DOHH2 (cell line): ENCODE measurements around the gene IRAK4.
"Not testable (repeated sequence)": the region's sequence is repeated elsewhere in the genome, so short reads cannot be mapped to it uniquely, and the experiment has no call there.

Source experiments
- H3F3A ChIP-seq: fragments of 200-600 bp; sonication (generic), shearing (Covaris generic); 2 replicates; pipeline ENCODE4 v1.6.0; 2016; ENCODE audit warnings: antibody characterized with exemption, mild to moderate bottlenecking; ENCODE audit not compliant: control insufficient read depth, insufficient read depth
- H3K27ac ChIP-seq: fragments of 200-600 bp; sonication (generic); 2 replicates; pipeline ENCODE4 v1.5.1; 2014; ENCODE audit warnings: low read depth, mild to moderate bottlenecking, low read length, moderate library complexity
- H3K27me3 ChIP-seq: fragments of 200-600 bp; sonication (generic); 2 replicates; pipeline ENCODE4 v1.6.1; 2014; ENCODE audit warnings: mild to moderate bottlenecking, low read length, mixed read lengths; ENCODE audit not compliant: control insufficient read depth
- H3K36me3 ChIP-seq: fragments of 200-600 bp; sonication (generic); 2 replicates; pipeline ENCODE4 v1.6.1; 2014; ENCODE audit warnings: mild to moderate bottlenecking, low read length, moderate library complexity, mixed read lengths; ENCODE audit not compliant: control insufficient read depth
- H3K4me1 ChIP-seq: fragments of 200-600 bp; sonication (generic); 2 replicates; pipeline ENCODE4 v1.6.1; 2014; ENCODE audit warnings: mild to moderate bottlenecking, low read length, mixed read lengths; ENCODE audit not compliant: control insufficient read depth
- H3K4me2 ChIP-seq: fragments of 200-600 bp; sonication (generic); 2 replicates; pipeline ENCODE4 v1.6.0; 2014; ENCODE audit warnings: mild to moderate bottlenecking, low read length, moderate library complexity
- H3K4me3 ChIP-seq: fragments of 200-600 bp; sonication (generic); 2 replicates; pipeline ENCODE4 v1.5.1; 2014; ENCODE audit warnings: mild to moderate bottlenecking, low read length, mixed read lengths
- H3K79me2 ChIP-seq: fragments of 200-600 bp; sonication (generic); 2 replicates; pipeline ENCODE4 v1.6.1; 2014; ENCODE audit warnings: mild to moderate bottlenecking, low read length, mixed read lengths; ENCODE audit not compliant: control insufficient read depth
- H3K9me2 ChIP-seq: fragments of 200-600 bp; sonication (generic); replicated peaks from 2 replicates; pipeline ENCODE4 v1.6.1; 2014; ENCODE audit warnings: mild to moderate bottlenecking, low read length, mixed read lengths; ENCODE audit not compliant: control insufficient read depth
- H3K9me3 ChIP-seq: fragments of 200-600 bp; sonication (generic); 2 replicates; pipeline ENCODE4 v1.6.1; 2014; ENCODE audit warnings: antibody characterized with exemption, low read length, mixed read lengths; ENCODE audit not compliant: control insufficient read depth, insufficient read depth
- H4K20me1 ChIP-seq: fragments of 200-600 bp; sonication (generic); 2 replicates; pipeline ENCODE4 v1.6.0; 2014; ENCODE audit warnings: low read depth, mild to moderate bottlenecking, antibody characterized with exemption, low read length, moderate library complexity; ENCODE audit not compliant: control insufficient read depth, insufficient read depth
- EZH2phosphoT487 ChIP-seq: fragments of 200-600 bp; sonication (generic); IDR thresholded peaks from 2 replicates; pipeline ENCODE4 v1.6.1; 2017; ENCODE audit warnings: borderline replicate concordance, mild to moderate bottlenecking, antibody characterized with exemption, low read length, moderate library complexity, mixed read lengths
- TF ChIP-seq, protein P1 (sequence below): fragments of 200-600 bp; sonication (generic); IDR thresholded peaks from one replicate; pipeline ENCODE4 v1.5.1; 2014; ENCODE audit warnings: antibody characterized with exemption, mild to moderate bottlenecking, low read depth, low read length; ENCODE audit not compliant: poor library complexity, severe bottlenecking

The IRAK4 gene

DNA sequence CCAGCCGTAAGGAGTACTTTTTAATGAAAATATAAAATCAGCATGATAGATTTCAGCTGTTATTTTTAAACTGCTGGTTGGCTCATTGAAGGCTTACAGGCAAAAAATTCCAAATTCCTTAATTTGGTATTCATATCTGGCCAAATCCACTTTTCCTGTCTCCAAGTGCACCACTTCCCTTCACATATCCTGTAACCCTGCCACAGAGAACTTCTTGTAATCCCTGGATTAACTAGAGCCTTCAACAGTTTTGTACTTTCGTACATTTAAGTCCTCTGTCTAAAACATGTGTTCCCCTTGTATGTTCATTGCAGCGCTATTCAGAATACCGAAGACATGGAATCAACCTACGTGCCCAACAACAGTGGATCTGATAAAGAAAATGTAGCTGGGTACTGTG lies 9.7 kb upstream of the IRAK4 start:
- Histone ChIP-seq H3K4me3 (no peak overlapping the region), H3K4me2 (no peak overlapping the region), H3K27ac (no peak overlapping the region), H3K4me1 (peaks cover 20% of the 10 kb centered on the region), H4K20me1 (no peaks in the 10 kb centered on the region), H3K9me2 (no peaks in the 10 kb centered on the region), H3K79me2 (peaks cover 31% of the 10 kb centered on the region), H3K27me3 (no peaks in the 10 kb centered on the region), H3F3A (no peaks in the 10 kb centered on the region), H3K36me3 (peaks cover 38% of the 10 kb centered on the region), H3K9me3 (peaks cover 7% of the 10 kb centered on the region; the same call in 1 of the 2 replicates)
- TF ChIP-seq EZH2phosphoT487: no peak
- TF ChIP-seq, protein P1, sequence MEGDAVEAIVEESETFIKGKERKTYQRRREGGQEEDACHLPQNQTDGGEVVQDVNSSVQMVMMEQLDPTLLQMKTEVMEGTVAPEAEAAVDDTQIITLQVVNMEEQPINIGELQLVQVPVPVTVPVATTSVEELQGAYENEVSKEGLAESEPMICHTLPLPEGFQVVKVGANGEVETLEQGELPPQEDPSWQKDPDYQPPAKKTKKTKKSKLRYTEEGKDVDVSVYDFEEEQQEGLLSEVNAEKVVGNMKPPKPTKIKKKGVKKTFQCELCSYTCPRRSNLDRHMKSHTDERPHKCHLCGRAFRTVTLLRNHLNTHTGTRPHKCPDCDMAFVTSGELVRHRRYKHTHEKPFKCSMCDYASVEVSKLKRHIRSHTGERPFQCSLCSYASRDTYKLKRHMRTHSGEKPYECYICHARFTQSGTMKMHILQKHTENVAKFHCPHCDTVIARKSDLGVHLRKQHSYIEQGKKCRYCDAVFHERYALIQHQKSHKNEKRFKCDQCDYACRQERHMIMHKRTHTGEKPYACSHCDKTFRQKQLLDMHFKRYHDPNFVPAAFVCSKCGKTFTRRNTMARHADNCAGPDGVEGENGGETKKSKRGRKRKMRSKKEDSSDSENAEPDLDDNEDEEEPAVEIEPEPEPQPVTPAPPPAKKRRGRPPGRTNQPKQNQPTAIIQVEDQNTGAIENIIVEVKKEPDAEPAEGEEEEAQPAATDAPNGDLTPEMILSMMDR: no peak

DNA sequence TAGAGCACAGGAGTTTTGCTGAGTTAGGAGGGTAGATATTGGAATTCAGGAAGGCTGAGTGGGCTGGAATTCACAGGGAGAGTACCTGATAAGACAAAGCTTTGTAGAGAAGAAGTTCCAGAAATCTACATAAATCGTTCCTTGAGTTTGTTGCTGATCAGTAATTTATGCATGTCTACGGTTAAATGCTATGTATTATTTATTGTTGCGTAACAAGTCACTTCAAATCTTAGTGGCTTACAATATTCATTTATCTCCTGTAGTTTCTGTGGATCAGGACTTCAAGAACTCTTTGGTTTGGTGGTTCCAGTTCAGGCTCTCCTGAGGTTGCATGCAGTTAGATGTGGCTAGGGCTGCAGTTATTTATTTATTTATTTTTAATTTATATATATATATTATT lies 7.9 kb upstream of the IRAK4 start:
- Histone ChIP-seq H3K27me3 (no peaks in the 10 kb centered on the region), H3F3A (no peaks in the 10 kb centered on the region), H3K4me3 (no peak overlapping the region), H3K4me1 (peaks cover 25% of the 10 kb centered on the region), H3K4me2 (no peak overlapping the region), H3K9me3 (peaks cover 7% of the 10 kb centered on the region; the same call in 1 of the 2 replicates), H4K20me1 (no peaks in the 10 kb centered on the region), H3K79me2 (peaks cover 47% of the 10 kb centered on the region), H3K27ac (no peak overlapping the region), H3K36me3 (peaks cover 37% of the 10 kb centered on the region), H3K9me2 (no peaks in the 10 kb centered on the region)
- TF ChIP-seq EZH2phosphoT487: no peak
- TF ChIP-seq, protein P1: no peak

DNA sequence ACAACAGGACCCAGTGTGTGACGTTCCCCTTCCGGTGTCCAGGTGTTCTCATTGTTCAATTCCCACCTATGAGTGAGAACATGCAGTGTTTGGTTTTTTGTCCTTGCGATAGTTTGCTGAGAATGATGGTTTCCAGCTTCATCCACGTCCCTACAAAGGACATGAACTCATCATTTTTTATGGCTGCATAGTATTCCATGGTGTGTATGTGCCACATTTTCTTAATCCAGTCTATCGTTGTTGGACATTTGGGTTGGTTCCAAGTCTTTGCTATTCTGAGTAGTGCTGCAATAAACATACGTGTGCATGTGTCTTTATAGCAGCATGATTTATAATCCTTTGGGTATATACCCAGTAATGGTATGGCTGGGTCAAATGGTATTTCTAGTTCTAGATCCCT lies 7.4 kb upstream of the IRAK4 start:
- not testable (repeated sequence) for H3K4me2 ChIP-seq, H3F3A ChIP-seq, H3K27me3 ChIP-seq, H3K27ac ChIP-seq, H3K9me2 ChIP-seq, H3K4me3 ChIP-seq, H3K9me3 ChIP-seq, H4K20me1 ChIP-seq
- H3K4me1 ChIP-seq: peaks cover 29% of the 10 kb centered on the region
- H3K36me3 ChIP-seq: peaks cover 36% of the 10 kb centered on the region
- H3K79me2 ChIP-seq: peaks cover 53% of the 10 kb centered on the region

DNA sequence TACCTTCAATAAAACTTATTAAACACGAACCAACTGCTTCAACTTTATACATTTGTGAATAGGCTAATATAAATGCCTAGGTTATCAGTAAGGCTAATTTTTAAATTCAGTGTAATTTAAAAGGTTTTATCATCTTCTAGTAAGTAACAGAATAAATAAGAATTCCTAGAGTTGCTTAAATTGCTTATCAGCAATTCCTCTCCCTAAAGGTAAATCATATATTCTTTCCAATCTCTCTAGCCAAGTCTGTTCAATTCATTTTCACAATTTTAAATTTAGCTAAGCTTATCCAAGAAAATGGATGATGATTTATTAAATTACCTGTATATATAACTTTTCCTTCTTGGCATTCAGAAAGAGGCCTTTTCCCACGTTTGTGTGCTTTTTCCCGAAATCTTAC lies 4.7 kb upstream of the IRAK4 start:
- Histone ChIP-seq H3K36me3 (peaks cover 37% of the 10 kb centered on the region), H4K20me1 (no peaks in the 10 kb centered on the region), H3K4me2 (peak overlapping the region; percentile 40), H3F3A (no peaks in the 10 kb centered on the region), H3K9me3 (peaks cover 7% of the 10 kb centered on the region; the same call in 1 of the 2 replicates), H3K4me1 (peaks cover 44% of the 10 kb centered on the region), H3K79me2 (peaks cover 76% of the 10 kb centered on the region), H3K4me3 (peak overlapping the region; percentile 28; the same call in 1 of the 2 replicates), H3K27ac (no peak overlapping the region), H3K9me2 (no peaks in the 10 kb centered on the region), H3K27me3 (no peaks in the 10 kb centered on the region)
- TF ChIP-seq, protein P1: no peak
- no peak for TF ChIP-seq EZH2phosphoT487
